CD4-positive, alpha-beta T cell (primary cell): ENCODE measurements around the gene KCNJ6. TPM values are rescaled to one million over a fixed set of nuclear protein-coding genes. Genes with fewer than 3 reads are reported as not detected.

Experiments
- ATAC-seq: fragments of 200-7000 bp; cut with Tn5 transposase; one replicate; pipeline ENCODE4 v1.10.0; 2022; ENCODE audit warnings: mild to moderate bottlenecking; ENCODE audit not compliant: poor library complexity
- CTCF ChIA-PET: fragments of 350-600 bp; sonication (Branson Sonifier 250); formaldehyde crosslinking; loops from one replicate; lab custom pipeline; 2021; ENCODE audit warnings: antibody characterized with exemption, inconsistent platforms; lab: Charles Lee
- POLR2A ChIA-PET: fragments of 350-600 bp; sonication (Branson Sonifier 250); formaldehyde crosslinking; loops from one replicate; lab custom pipeline; 2021; ENCODE audit warnings: antibody characterized with exemption, inconsistent platforms; lab: Charles Lee
- DNase-seq, 14 experiments: peaks; one replicate each; pipeline ENCODE4 v3.0.0-alpha.2; 2013 to 2020; ENCODE audit warnings: mixed read lengths in 2 of 14
- H3K27ac ChIP-seq, 2 donors: one replicate each; pipeline versions ENCODE4 v1.5.1 to v1.7.0; 2013; ENCODE audit warnings: low read length in 2 of 2, low read depth in 1 of 2, mild to moderate bottlenecking in 1 of 2
- H3K27me3 ChIP-seq, 2 experiments: 1 replicate in 1 of 2; 2 replicates in 1 of 2; pipeline versions ENCODE4 v1.6.1 to v1.7.0; 2013; ENCODE audit warnings: low read length in 2 of 2, control low read depth in 1 of 2, mild to moderate bottlenecking in 1 of 2, moderate library complexity in 1 of 2; ENCODE audit not compliant: insufficient read depth in 2 of 2, control insufficient read depth in 1 of 2
- H3K36me3 ChIP-seq: one replicate; pipeline ENCODE4 v1.6.1; 2013; ENCODE audit warnings: low read length, control low read depth; ENCODE audit not compliant: insufficient read depth
- H3K4me1 ChIP-seq: one replicate; pipeline ENCODE4 v1.6.1; 2013; ENCODE audit warnings: low read length, control low read depth; ENCODE audit not compliant: insufficient read depth
- H3K4me3 ChIP-seq: one replicate; pipeline ENCODE4 v1.5.1; 2013; ENCODE audit warnings: mild to moderate bottlenecking, low read length, moderate library complexity
- H3K9me3 ChIP-seq, 2 experiments: 1 replicate in 1 of 2; 2 replicates in 1 of 2; pipeline versions ENCODE4 v1.6.1 to v1.7.0; 2013; ENCODE audit warnings: low read length in 2 of 2, mild to moderate bottlenecking in 2 of 2, control low read depth in 1 of 2, moderate library complexity in 1 of 2; ENCODE audit not compliant: control insufficient read depth in 1 of 2, insufficient read depth in 1 of 2
- H3K27ac Mint-ChIP-seq: one replicate; pipeline ENCODE4 v1.8.0; 2020; ENCODE audit warnings: mixed read lengths
- H3K27me3 Mint-ChIP-seq: one replicate; pipeline ENCODE4 v1.8.0; 2021; ENCODE audit warnings: mixed read lengths
- H3K36me3 Mint-ChIP-seq: one replicate; pipeline ENCODE4 v1.8.0; 2021; ENCODE audit warnings: low read depth, mixed read lengths
- H3K4me1 Mint-ChIP-seq: one replicate; pipeline ENCODE4 v1.8.0; 2021; ENCODE audit warnings: low read depth, mixed read lengths
- H3K4me3 Mint-ChIP-seq: one replicate; pipeline ENCODE4 v1.8.0; 2020; ENCODE audit warnings: mild to moderate bottlenecking, mixed read lengths
- H3K9me3 Mint-ChIP-seq: one replicate; pipeline ENCODE4 v1.8.0; 2020; ENCODE audit warnings: mixed read lengths
- CTCF ChIP-seq: fragments of 200-600 bp; IDR thresholded peaks from one replicate; pipeline ENCODE4 v1.8.0; 2022; ENCODE audit warnings: antibody characterized with exemption, mild to moderate bottlenecking
- intact Hi-C, 2 experiments: fragments of 100-400 bp; cut with DNase I in 1 of 2; cut with micrococcal nuclease in 1 of 2; formaldehyde crosslinking; loops; one replicate each; pipeline versions ENCODE4 v1.15.1 to v1.9.0; 2023 to 2025; cut with DNase I, micrococcal nuclease
- total RNA-seq, 174 experiments: library from RNA in 2 of 174; stranded (reverse) in 2 of 174; gene quantifications; one replicate each; pipeline ENCODE4 v1.2.3 and lab custom pipeline; 2021 to 2026

Gene KCNJ6
- total RNA-seq, 2 experiments from 2014 or later, result not detected

DNA sequence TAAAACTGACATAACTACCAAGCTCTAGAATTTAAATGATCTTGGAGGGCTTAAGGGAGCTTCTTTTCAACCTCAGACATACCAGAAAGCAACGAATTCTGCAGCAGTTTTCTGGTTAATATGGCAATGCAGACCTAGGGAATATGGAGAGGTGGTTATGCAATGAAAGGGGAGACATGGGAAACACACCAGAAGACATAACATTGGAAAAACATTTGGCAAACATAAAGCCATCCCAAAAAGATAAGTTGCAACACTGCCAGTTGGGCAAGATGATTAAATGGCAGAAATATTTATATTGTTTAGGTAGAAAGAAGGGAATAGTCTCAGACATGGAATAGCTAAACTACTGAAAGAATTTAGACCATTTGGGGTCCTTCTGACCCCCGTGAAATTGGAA, 104.5 kb downstream of the KCNJ6 start:
- ATAC-seq, result no peak
- Mint-ChIP-seq H3K9me3 (peaks cover 5% of the 10 kb centered on the region), H3K4me3 (no peak overlapping the region), H3K4me1 (no peaks in the 10 kb centered on the region), H3K36me3 (no peaks in the 10 kb centered on the region), H3K27me3 (peaks cover 16% of the 10 kb centered on the region), H3K27ac (no peak overlapping the region)
- H3K36me3 ChIP-seq, result no peaks in the 10 kb centered on the region
- ChIA-PET CTCF (no interaction called here), POLR2A (no interaction called here)
- H3K4me3 ChIP-seq, result no peak overlapping the region
- no peak for DNase-seq
- no peaks in the 10 kb centered on the region for H3K4me1 ChIP-seq
- intact Hi-C loops, result no loop called here
- TF ChIP-seq CTCF, result no peak
- H3K9me3 ChIP-seq, result no peaks in the 10 kb centered on the region
- H3K27me3 ChIP-seq, result peaks cover 0 to 4% of the 10 kb centered on the region in 2 experiments
- H3K27ac ChIP-seq, result no peak overlapping the region

- intact Hi-C loops, result no loop called here
- ATAC-seq, result no peak
- CTCF ChIA-PET, result no interaction called here
Measured at GRCh38 chr21:37808261-37808660, 108.0 kb downstream of the KCNJ6 start.

GRCh38 chr21:37805266-37805665, 111.0 kb downstream of the KCNJ6 start:
- Mint-ChIP-seq H3K36me3 (no peaks in the 10 kb centered on the region), H3K4me1 (no peaks in the 10 kb centered on the region), H3K27ac (no peak overlapping the region), H3K4me3 (no peak overlapping the region), H3K9me3 (no peaks in the 10 kb centered on the region), H3K27me3 (peaks cover 20% of the 10 kb centered on the region)
- peaks cover 0 to 7% of the 10 kb centered on the region in 2 experiments for H3K27me3 ChIP-seq
- no peak overlapping the region for H3K27ac ChIP-seq
- ATAC-seq (no peak), DNase-seq (no peak)
- H3K36me3 ChIP-seq, result no peaks in the 10 kb centered on the region
- H3K4me3 ChIP-seq, result no peak overlapping the region
- no peak for TF ChIP-seq CTCF
- H3K4me1 ChIP-seq, result no peaks in the 10 kb centered on the region
- no peaks in the 10 kb centered on the region for H3K9me3 ChIP-seq
- intact Hi-C loops, result no loop called here
- ChIA-PET POLR2A (no interaction called here), CTCF (no interaction called here)

More at GRCh38 chr21:37808261-37808660, 108.0 kb downstream of the KCNJ6 start:
- H3K36me3 Mint-ChIP-seq, result no peaks in the 10 kb centered on the region
- Histone ChIP-seq H3K4me3 (no peak overlapping the region), H3K9me3 (no peaks in the 10 kb centered on the region), H3K4me1 (no peaks in the 10 kb centered on the region), H3K27ac (no peak overlapping the region), H3K27me3 (peaks cover 0 to 11% of the 10 kb centered on the region in 2 experiments), H3K36me3 (no peaks in the 10 kb centered on the region)
- H3K27me3 Mint-ChIP-seq, result peaks cover 16% of the 10 kb centered on the region
- no peak overlapping the region for H3K27ac Mint-ChIP-seq
- no peaks in the 10 kb centered on the region for H3K4me1 Mint-ChIP-seq
- DNase-seq, result no peak
- no peak overlapping the region for H3K4me3 Mint-ChIP-seq
- TF ChIP-seq CTCF, result no peak
- POLR2A ChIA-PET, result no interaction called here
- H3K9me3 Mint-ChIP-seq, result peaks cover 5% of the 10 kb centered on the region
